HEK293 (cell line): ENCODE measurements around the gene ZCCHC24.

Experiments used
- BCL11B ChIP-seq: fragments of 450-650 bp; formaldehyde crosslinking; IDR thresholded peaks from 2 replicates; pipeline ENCODE4 v1.5.1; 2016; ENCODE audit warnings: low read depth, missing biosample characterization, missing genetic modification characterization
- GLIS1 ChIP-seq: fragments of 450-650 bp; formaldehyde crosslinking; IDR thresholded peaks from 2 replicates; pipeline ENCODE4 v1.5.1; 2016; ENCODE audit warnings: missing biosample characterization, missing genetic modification characterization
- REST ChIP-seq: fragments of 450-650 bp; formaldehyde crosslinking; IDR thresholded peaks from 2 replicates; pipeline ENCODE4 v1.5.1; 2016; ENCODE audit warnings: missing biosample characterization, missing genetic modification characterization
- SP7 ChIP-seq: fragments of 450-650 bp; formaldehyde crosslinking; IDR thresholded peaks from 2 replicates; pipeline ENCODE4 v1.5.1; 2016; ENCODE audit warnings: missing biosample characterization, missing genetic modification characterization
- ZBTB17 ChIP-seq: fragments of 450-650 bp; formaldehyde crosslinking; IDR thresholded peaks from 2 replicates; pipeline ENCODE4 v1.5.1; 2016; ENCODE audit warnings: missing biosample characterization, missing genetic modification characterization
- ZBTB6 ChIP-seq: fragments of 450-650 bp; formaldehyde crosslinking; IDR thresholded peaks from 2 replicates; pipeline ENCODE4 v1.5.1; 2017; ENCODE audit warnings: missing biosample characterization, missing genetic modification characterization
- ZBTB8A ChIP-seq: fragments of 450-650 bp; formaldehyde crosslinking; IDR thresholded peaks from 2 replicates; pipeline ENCODE4 v1.5.1; 2016; ENCODE audit warnings: missing biosample characterization, missing genetic modification characterization
- ZIC2 ChIP-seq: fragments of 450-650 bp; formaldehyde crosslinking; IDR thresholded peaks from 2 replicates; pipeline ENCODE4 v1.5.1; 2016; ENCODE audit warnings: missing biosample characterization, missing genetic modification characterization
- ZNF169 ChIP-seq: fragments of 450-650 bp; formaldehyde crosslinking; IDR thresholded peaks from 2 replicates; pipeline ENCODE4 v1.5.1; 2016; ENCODE audit warnings: missing biosample characterization, missing genetic modification characterization
- ZNF18 ChIP-seq: fragments of 450-650 bp; formaldehyde crosslinking; IDR thresholded peaks from 2 replicates; pipeline ENCODE4 v1.5.1; 2016; ENCODE audit warnings: missing biosample characterization, missing genetic modification characterization
- ZNF184 ChIP-seq: fragments of 450-650 bp; IDR thresholded peaks from 2 replicates; pipeline ENCODE4 v1.5.1; 2018; ENCODE audit warnings: missing biosample characterization, mild to moderate bottlenecking, missing genetic modification characterization
- ZNF202 ChIP-seq: fragments of 450-650 bp; formaldehyde crosslinking; IDR thresholded peaks from 2 replicates; pipeline ENCODE4 v1.5.1; 2016; ENCODE audit warnings: missing biosample characterization, missing genetic modification characterization, borderline replicate concordance
- ZNF292 ChIP-seq: fragments of 450-650 bp; formaldehyde crosslinking; IDR thresholded peaks from 2 replicates; pipeline ENCODE4 v1.5.1; 2016; ENCODE audit warnings: low read depth, missing biosample characterization, missing genetic modification characterization, borderline replicate concordance
- ZNF311 ChIP-seq: fragments of 450-650 bp; formaldehyde crosslinking; IDR thresholded peaks from 2 replicates; pipeline ENCODE4 v1.5.1; 2017; ENCODE audit warnings: missing biosample characterization, missing genetic modification characterization, borderline replicate concordance
- ZNF324 ChIP-seq: fragments of 450-650 bp; formaldehyde crosslinking; IDR thresholded peaks from 2 replicates; pipeline ENCODE4 v1.5.1; 2016; ENCODE audit warnings: missing biosample characterization, missing genetic modification characterization
- ZNF341 ChIP-seq: fragments of 450-650 bp; formaldehyde crosslinking; IDR thresholded peaks from 2 replicates; pipeline ENCODE4; 2016; ENCODE audit warnings: low read depth, missing biosample characterization, missing genetic modification characterization
- ZNF423 ChIP-seq: fragments of 450-650 bp; formaldehyde crosslinking; IDR thresholded peaks from 2 replicates; pipeline ENCODE4 v1.5.1; 2016; ENCODE audit warnings: missing biosample characterization, missing genetic modification characterization
- ZNF449 ChIP-seq: fragments of 450-650 bp; formaldehyde crosslinking; IDR thresholded peaks from 2 replicates; pipeline ENCODE4 v1.5.1; 2017; ENCODE audit warnings: missing biosample characterization, mild to moderate bottlenecking, missing genetic modification characterization, moderate library complexity
- ZNF501 ChIP-seq: fragments of 450-650 bp; formaldehyde crosslinking; IDR thresholded peaks from 2 replicates; pipeline ENCODE4 v1.5.1; 2016; ENCODE audit warnings: missing biosample characterization, missing genetic modification characterization
- ZNF600 ChIP-seq: fragments of 450-650 bp; formaldehyde crosslinking; IDR thresholded peaks from 2 replicates; pipeline ENCODE4 v1.5.1; 2016; ENCODE audit warnings: missing biosample characterization, missing genetic modification characterization
- ZNF610 ChIP-seq: fragments of 450-650 bp; formaldehyde crosslinking; IDR thresholded peaks from 2 replicates; pipeline ENCODE4 v1.5.1; 2016; ENCODE audit warnings: missing biosample characterization, missing genetic modification characterization, borderline replicate concordance
- ZNF76 ChIP-seq: fragments of 450-650 bp; formaldehyde crosslinking; IDR thresholded peaks from 2 replicates; pipeline ENCODE4; 2016; ENCODE audit warnings: low read depth, missing biosample characterization, missing genetic modification characterization, borderline replicate concordance
- ZSCAN16 ChIP-seq: fragments of 450-650 bp; formaldehyde crosslinking; IDR thresholded peaks from 2 replicates; pipeline ENCODE4 v1.5.1; 2016; ENCODE audit warnings: missing biosample characterization, missing genetic modification characterization
- ZSCAN30 ChIP-seq: fragments of 450-650 bp; IDR thresholded peaks from 2 replicates; pipeline ENCODE4 v1.5.1; 2018; ENCODE audit warnings: missing biosample characterization, mild to moderate bottlenecking, missing genetic modification characterization, moderate library complexity
- ZXDB ChIP-seq: fragments of 450-650 bp; formaldehyde crosslinking; IDR thresholded peaks from 2 replicates; pipeline ENCODE4 v1.5.1; 2016; ENCODE audit warnings: missing biosample characterization, missing genetic modification characterization
- TF ChIP-seq, protein P1 (sequence below): fragments of 450-650 bp; formaldehyde crosslinking; IDR thresholded peaks from 2 replicates; pipeline ENCODE4 v1.5.1; 2016; ENCODE audit warnings: missing biosample characterization, missing genetic modification characterization
- TF ChIP-seq, protein P2 (sequence below): fragments of 450-650 bp; IDR thresholded peaks from 2 replicates; pipeline ENCODE4 v1.5.1; 2018; ENCODE audit warnings: missing biosample characterization, mild to moderate bottlenecking, missing genetic modification characterization

Gene ZCCHC24

GRCh38 chr10:79347894-79348639 is 97.4 kb downstream of the ZCCHC24 start (continued):
- TF ChIP-seq, protein P1, sequence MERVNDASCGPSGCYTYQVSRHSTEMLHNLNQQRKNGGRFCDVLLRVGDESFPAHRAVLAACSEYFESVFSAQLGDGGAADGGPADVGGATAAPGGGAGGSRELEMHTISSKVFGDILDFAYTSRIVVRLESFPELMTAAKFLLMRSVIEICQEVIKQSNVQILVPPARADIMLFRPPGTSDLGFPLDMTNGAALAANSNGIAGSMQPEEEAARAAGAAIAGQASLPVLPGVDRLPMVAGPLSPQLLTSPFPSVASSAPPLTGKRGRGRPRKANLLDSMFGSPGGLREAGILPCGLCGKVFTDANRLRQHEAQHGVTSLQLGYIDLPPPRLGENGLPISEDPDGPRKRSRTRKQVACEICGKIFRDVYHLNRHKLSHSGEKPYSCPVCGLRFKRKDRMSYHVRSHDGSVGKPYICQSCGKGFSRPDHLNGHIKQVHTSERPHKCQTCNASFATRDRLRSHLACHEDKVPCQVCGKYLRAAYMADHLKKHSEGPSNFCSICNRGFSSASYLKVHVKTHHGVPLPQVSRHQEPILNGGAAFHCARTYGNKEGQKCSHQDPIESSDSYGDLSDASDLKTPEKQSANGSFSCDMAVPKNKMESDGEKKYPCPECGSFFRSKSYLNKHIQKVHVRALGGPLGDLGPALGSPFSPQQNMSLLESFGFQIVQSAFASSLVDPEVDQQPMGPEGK (tag by site-specific recombination), result peak; percentile 62; the same call in 1 of the 2 replicates
- TF ChIP-seq ZNF292, result no peak
- TF ChIP-seq GLIS1 (tag by site-specific recombination), result peak; percentile 55
- TF ChIP-seq ZNF184 (tag by site-specific recombination), result 0 out of 2 replicates have a peak, but pooled peaks have one; percentile 27
- peak; percentile 48; the same call in 1 of the 2 replicates for TF ChIP-seq SP7 (tag by site-specific recombination)
- TF ChIP-seq ZNF449, result peak; percentile 69
- no peak for TF ChIP-seq ZNF311 (tag by site-specific recombination)
- TF ChIP-seq ZNF501 (tag by site-specific recombination), result 0 out of 2 replicates have a peak, but pooled peaks have one; percentile 45
- peak; percentile 43; the same call in 1 of the 2 replicates for TF ChIP-seq ZNF324 (tag by site-specific recombination)
- TF ChIP-seq, protein P2, sequence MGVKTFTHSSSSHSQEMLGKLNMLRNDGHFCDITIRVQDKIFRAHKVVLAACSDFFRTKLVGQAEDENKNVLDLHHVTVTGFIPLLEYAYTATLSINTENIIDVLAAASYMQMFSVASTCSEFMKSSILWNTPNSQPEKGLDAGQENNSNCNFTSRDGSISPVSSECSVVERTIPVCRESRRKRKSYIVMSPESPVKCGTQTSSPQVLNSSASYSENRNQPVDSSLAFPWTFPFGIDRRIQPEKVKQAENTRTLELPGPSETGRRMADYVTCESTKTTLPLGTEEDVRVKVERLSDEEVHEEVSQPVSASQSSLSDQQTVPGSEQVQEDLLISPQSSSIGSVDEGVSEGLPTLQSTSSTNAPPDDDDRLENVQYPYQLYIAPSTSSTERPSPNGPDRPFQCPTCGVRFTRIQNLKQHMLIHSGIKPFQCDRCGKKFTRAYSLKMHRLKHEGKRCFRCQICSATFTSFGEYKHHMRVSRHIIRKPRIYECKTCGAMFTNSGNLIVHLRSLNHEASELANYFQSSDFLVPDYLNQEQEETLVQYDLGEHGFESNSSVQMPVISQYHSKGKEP (tag by site-specific recombination), result no peak
- peak; percentile 12; the same call in 1 of the 2 replicates for TF ChIP-seq ZSCAN16
- peak; percentile 70; the same call in 1 of the 2 replicates for TF ChIP-seq ZNF423
- peak; percentile 87 for TF ChIP-seq ZNF76
- 0 out of 2 replicates have a peak, but pooled peaks have one; percentile 56 for TF ChIP-seq ZNF600 (tag by site-specific recombination)
- TF ChIP-seq ZNF610, result peak; percentile 66
- peak; percentile 66; the same call in 1 of the 2 replicates for TF ChIP-seq ZBTB8A (tag by site-specific recombination)
- TF ChIP-seq ZNF202, result no peak
- TF ChIP-seq ZSCAN30 (tag by site-specific recombination), result peak; percentile 46; the same call in 1 of the 2 replicates
- peak; percentile 40 for TF ChIP-seq ZNF341
- TF ChIP-seq BCL11B (tag by site-specific recombination), result peak; percentile 57
- peak; percentile 71 for TF ChIP-seq ZBTB6 (tag by site-specific recombination)
- 0 out of 2 replicates have a peak, but pooled peaks have one; percentile 14 for TF ChIP-seq ZNF18 (tag by site-specific recombination)
- 0 out of 2 replicates have a peak, but pooled peaks have one; percentile 32 for TF ChIP-seq ZNF169 (tag by site-specific recombination)
- TF ChIP-seq REST (tag by site-specific recombination), result peak; percentile 44; the same call in 1 of the 2 replicates
- peak; percentile 96 for TF ChIP-seq ZIC2 (tag by site-specific recombination)
- 0 out of 2 replicates have a peak, but pooled peaks have one; percentile 27 for TF ChIP-seq ZBTB17 (tag by site-specific recombination)
- peak; percentile 91 for TF ChIP-seq ZXDB (tag by site-specific recombination)
